K562 (cell line): ENCODE data around the gene RNF103. TPM values are rescaled to one million over a fixed set of nuclear protein-coding genes. Genes with fewer than 3 reads are reported as not detected.

ENCODE experiments used
- ATAC-seq: fragments of 200-7000 bp; cut with Tn5 transposase; 3 replicates; pipeline ENCODE4 v1.9.1; 2020; ENCODE audit warnings: moderate library complexity
- BruUV-seq: library from RNA; stranded (reverse); fragments of 400-500 nt; replicated peaks from 2 replicates; lab custom pipeline; 2021; lab: Mats Ljungman, UMichigan
- CTCF ChIA-PET: fragments of 300-600 bp; formaldehyde crosslinking; extraction: SDS; loops from one replicate; lab custom pipeline; 2021; ENCODE audit warnings: low intra/inter-chr PET ratio; lab: Yijun Ruan, JAX
- POLR2A ChIA-PET: fragments of 300-600, 350-650 bp; sonication (Branson Sonifier 250); formaldehyde crosslinking; extraction: SDS; loops from one replicate; lab custom pipeline; 2021; ENCODE audit warnings: antibody characterized with exemption, inconsistent platforms; lab: Yijun Ruan, JAX
- DNase-seq, 4 experiments: peaks; one replicate each; pipeline versions ENCODE4 v3.0.0 to v3.0.0-alpha.2; 2011 to 2018; ENCODE audit warnings: low spot score in 3 of 4, mixed read lengths in 3 of 4; ENCODE audit errors: extremely low read depth in 1 of 4
- FAIRE-seq: peaks from 2 replicates; lab custom pipeline; 2011; peaks lifted over from hg19 to GRCh38; lab: Jason Lieb, UNC
- H2AFZ ChIP-seq: 2 replicates; pipeline ENCODE4 v1.6.0; 2011; ENCODE audit warnings: low read depth, low read length, control low read depth, inconsistent platforms
- H3K27ac ChIP-seq: fragments of 200-600 bp; 3 replicates; pipeline ENCODE4 v1.8.0; 2011; ENCODE audit warnings: low read depth, mild to moderate bottlenecking, control low read depth, inconsistent platforms, low read length, moderate library complexity, mixed read lengths; ENCODE audit errors: extremely low read depth
- H3K27me3 ChIP-seq, 2 experiments: fragments of 300-600 bp in 1 of 2; 2 replicates in 1 of 2; 3 replicates in 1 of 2; pipeline versions ENCODE4 v1.6.0 to v1.8.0; 2011; ENCODE audit warnings: inconsistent platforms in 2 of 2, low read length in 2 of 2, mild to moderate bottlenecking in 1 of 2, mixed read lengths in 1 of 2, moderate library complexity in 1 of 2; ENCODE audit not compliant: control insufficient read depth in 2 of 2, insufficient read depth in 2 of 2
- H3K36me3 ChIP-seq: fragments of 300-600 bp; 3 replicates; pipeline ENCODE4 v1.8.0; 2011; ENCODE audit warnings: mild to moderate bottlenecking, low read length, inconsistent platforms; ENCODE audit not compliant: control insufficient read depth, insufficient read depth
- H3K4me1 ChIP-seq, 2 experiments: fragments of 200-600 bp in 1 of 2; replicated peaks in 1 of 2; 2 replicates in 1 of 2; 3 replicates in 1 of 2; pipeline versions ENCODE4 v1.5.1 to v1.8.0; 2011; ENCODE audit warnings: inconsistent platforms in 2 of 2, low read length in 2 of 2, mild to moderate bottlenecking in 1 of 2, mixed read lengths in 1 of 2, moderate library complexity in 1 of 2; ENCODE audit not compliant: control insufficient read depth in 2 of 2, insufficient read depth in 2 of 2
- H3K4me2 ChIP-seq: 2 replicates; pipeline ENCODE4 v1.6.1; 2011; ENCODE audit warnings: low read length, control low read depth, inconsistent platforms, mixed read lengths; ENCODE audit not compliant: insufficient read depth
- H3K4me3 ChIP-seq: fragments of 200-600 bp; sonication (generic), shearing (Covaris generic); 2 replicates; pipeline ENCODE4 v1.5.1; 2016; ENCODE audit warnings: control low read depth, inconsistent platforms
- H3K79me2 ChIP-seq: fragments of 200-600 bp; 3 replicates; pipeline ENCODE4 v1.8.0; 2011; ENCODE audit warnings: low read length, inconsistent platforms; ENCODE audit not compliant: control insufficient read depth, insufficient read depth
- H3K9ac ChIP-seq, 2 experiments: 2 replicates each; pipeline versions ENCODE4 v1.6.0 to v1.6.1; 2011; ENCODE audit warnings: low read depth in 2 of 2, low read length in 2 of 2, control low read depth in 1 of 2, inconsistent platforms in 1 of 2, mild to moderate bottlenecking in 1 of 2, mixed read lengths in 1 of 2; ENCODE audit not compliant: insufficient read depth in 1 of 2
- H3K9me1 ChIP-seq: one replicate; pipeline ENCODE4 v1.6.0; 2011; ENCODE audit warnings: inconsistent platforms, mild to moderate bottlenecking, low read length, moderate library complexity; ENCODE audit not compliant: control insufficient read depth, insufficient read depth
- H3K9me3 ChIP-seq: replicated peaks from 2 replicates; pipeline ENCODE4 v1.5.1; 2011; ENCODE audit warnings: low read depth, low read length, inconsistent platforms; ENCODE audit not compliant: control insufficient read depth, insufficient read depth
- H4K20me1 ChIP-seq: replicated peaks from 2 replicates; pipeline ENCODE4 v1.6.1; 2011; ENCODE audit warnings: low read length, inconsistent platforms, mixed read lengths; ENCODE audit not compliant: control insufficient read depth, insufficient read depth
- CCNT2 ChIP-seq: IDR thresholded peaks from 2 replicates; pipeline ENCODE4 v1.6.1; 2011; ENCODE audit warnings: borderline replicate concordance, low read depth, mild to moderate bottlenecking, moderate library complexity, mixed read lengths, low read length; ENCODE audit not compliant: insufficient read length; ENCODE audit errors: extremely low read depth
- IRF1 ChIP-seq: sonication (generic); formaldehyde crosslinking; IDR thresholded peaks from 2 replicates; pipeline ENCODE4 v1.8.0; 2022; ENCODE audit warnings: missing genetic modification reagents, mild to moderate bottlenecking, borderline replicate concordance
- MAFG ChIP-seq: fragments of 450-650 bp; conservative IDR thresholded peaks from 2 replicates; pipeline ENCODE4 v1.6.1; 2016; ENCODE audit warnings: missing genetic modification characterization, missing compliant biosample characterization
- NCOA6 ChIP-seq: fragments of 450-650 bp; IDR thresholded peaks from 2 replicates; pipeline ENCODE4 v1.6.1; 2017; ENCODE audit warnings: mild to moderate bottlenecking
- PHB2 ChIP-seq: fragments of 450-650 bp; IDR thresholded peaks from 2 replicates; pipeline ENCODE4 v1.6.1; 2017; ENCODE audit warnings: low read depth
- SMAD4 ChIP-seq: fragments of 250-450 bp; sonication (Bioruptor Pico); conservative IDR thresholded peaks from 2 replicates; pipeline ENCODE4 v1.8.0; 2021; ENCODE audit warnings: inconsistent platforms, mild to moderate bottlenecking, moderate library complexity
- SREBF1 ChIP-seq: fragments of 150-350 bp; IDR thresholded peaks from 2 replicates; pipeline ENCODE4 v1.6.1; 2014; ENCODE audit warnings: antibody characterized with exemption, low read depth, low read length, borderline replicate concordance
- TCF3 ChIP-seq: sonication (generic); formaldehyde crosslinking; IDR thresholded peaks from 2 replicates; pipeline ENCODE4 v1.4.0; 2020; ENCODE audit warnings: mild to moderate bottlenecking, missing genetic modification reagents
- ZNF175 ChIP-seq: fragments of 200-800 bp; sonication (Bioruptor generic); IDR thresholded peaks from 2 replicates; pipeline ENCODE4 v1.6.1; 2016; ENCODE audit warnings: low read depth, mild to moderate bottlenecking, missing genetic modification characterization, missing compliant biosample characterization
- ZNF224 ChIP-seq: sonication (generic); formaldehyde crosslinking; IDR thresholded peaks from 2 replicates; pipeline ENCODE4 v1.8.0; 2022; ENCODE audit warnings: mild to moderate bottlenecking, missing genetic modification reagents
- WGBS: fragments of 100-300 bp; shearing (Covaris generic); methylation state at CpG from one replicate; pipeline ENCODE4 v1.1.6; 2016; ENCODE audit warnings: low coverage, mixed read lengths; ENCODE audit not compliant: insufficient coverage; ENCODE audit errors: missing lambda C conversion rate; 5-methylcytosine and 5-hydroxymethylcytosine counted together
- in situ Hi-C: fragments of 300-500 bp; cut with MboI; formaldehyde crosslinking; loops from 4 replicates; pipeline ENCODE4 v1.15.0; 2018; ENCODE audit warnings: inconsistent platforms, mixed read lengths
- intact Hi-C: fragments of 100-400 bp; cut with micrococcal nuclease; formaldehyde crosslinking; loops from 2 replicates; pipeline ENCODE4 v1.14.2; 2022
- polyA plus RNA-seq, 8 experiments: library from polyadenylated mRNA; depleted of rRNA in 4 of 8; stranded (reverse) in 5 of 8; unstranded in 3 of 8; fragments of >200 nt; fragmentation: Nextera tagmentation in 2 of 8; fragmentation: Illumina TruSeq in 1 of 8; extraction: Ambion mirVana in 2 of 8; extraction: Trizol in 1 of 8; gene quantifications; 2 replicates each; pipeline versions ENCODE4 v1.2.1 to v1.2.3, GENCODE V29; 2011 to 2014; ENCODE audit warnings: inconsistent platforms in 1 of 8, missing spikeins in 1 of 8
- total RNA-seq, 7 experiments: library from RNA; depleted of rRNA in 6 of 7; stranded (reverse); fragments of >200 nt in 6 of 7; fragmentation: Illumina TruSeq in 2 of 7; extraction: Trizol in 2 of 7; gene quantifications; 2 replicates each; pipeline versions ENCODE4 v1.2.1 to v1.2.3, GENCODE V29; 2011 to 2021; ENCODE audit warnings: low replicate concordance in 1 of 7
- TF ChIP-seq, protein P1 (sequence below), 2 experiments: IDR thresholded peaks; 2 replicates each; pipeline ENCODE4 v1.6.1; 2012; ENCODE audit warnings: improper control_type of control experiment in 2 of 2, low read depth in 2 of 2, low read length in 2 of 2, borderline replicate concordance in 1 of 2
- TF ChIP-seq, protein P2 (sequence below), 2 experiments: fragments of 450-650 bp; IDR thresholded peaks; 2 replicates each; pipeline ENCODE4 v1.6.1; 2018; ENCODE audit warnings: mild to moderate bottlenecking in 2 of 2, low read depth in 1 of 2; ENCODE audit not compliant: partially characterized antibody in 2 of 2

RNF103 gene
- total and polyA plus RNA-seq, 9 of the 15 experiments (the other 6 are each of a cell fraction or from before 2014, with no cell fraction given) = 1.2 to 6.8 (median 4.6) TPM

- H3K4me2 ChIP-seq = no peak overlapping the region
- no peaks in the 10 kb centered on the region for H3K27me3 ChIP-seq
- no peaks in the 10 kb centered on the region for H3K4me1 ChIP-seq
- 10% methylated on average over 2 of the region's 2 CpGs for WGBS
- ATAC-seq (no peak), FAIRE-seq (no peak), DNase-seq (no peak)
- H4K20me1 ChIP-seq = no peaks in the 10 kb centered on the region
- intact Hi-C loops = no loop called here
- H3K9me3 ChIP-seq = no peaks in the 10 kb centered on the region
- no peak overlapping the region for H3K9ac ChIP-seq
- H2AFZ ChIP-seq = no peak overlapping the region
- TF ChIP-seq IRF1 (CRISPR knock-in tag) (no peak), PHB2 (no peak), SREBF1 (no peak), SMAD4 (CRISPR knock-in tag) (no peak), CCNT2 (no peak), ZNF175 (CRISPR knock-in tag) (no peak), ZNF224 (CRISPR knock-in tag) (no peak), MAFG (no peak), NCOA6 (no peak), TCF3 (CRISPR knock-in tag) (no peak)
- TF ChIP-seq, protein P1, sequence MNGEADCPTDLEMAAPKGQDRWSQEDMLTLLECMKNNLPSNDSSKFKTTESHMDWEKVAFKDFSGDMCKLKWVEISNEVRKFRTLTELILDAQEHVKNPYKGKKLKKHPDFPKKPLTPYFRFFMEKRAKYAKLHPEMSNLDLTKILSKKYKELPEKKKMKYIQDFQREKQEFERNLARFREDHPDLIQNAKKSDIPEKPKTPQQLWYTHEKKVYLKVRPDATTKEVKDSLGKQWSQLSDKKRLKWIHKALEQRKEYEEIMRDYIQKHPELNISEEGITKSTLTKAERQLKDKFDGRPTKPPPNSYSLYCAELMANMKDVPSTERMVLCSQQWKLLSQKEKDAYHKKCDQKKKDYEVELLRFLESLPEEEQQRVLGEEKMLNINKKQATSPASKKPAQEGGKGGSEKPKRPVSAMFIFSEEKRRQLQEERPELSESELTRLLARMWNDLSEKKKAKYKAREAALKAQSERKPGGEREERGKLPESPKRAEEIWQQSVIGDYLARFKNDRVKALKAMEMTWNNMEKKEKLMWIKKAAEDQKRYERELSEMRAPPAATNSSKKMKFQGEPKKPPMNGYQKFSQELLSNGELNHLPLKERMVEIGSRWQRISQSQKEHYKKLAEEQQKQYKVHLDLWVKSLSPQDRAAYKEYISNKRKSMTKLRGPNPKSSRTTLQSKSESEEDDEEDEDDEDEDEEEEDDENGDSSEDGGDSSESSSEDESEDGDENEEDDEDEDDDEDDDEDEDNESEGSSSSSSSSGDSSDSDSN (IDR thresholded peaks at IDR 0.05; ENCODE audit: borderline replicate concordance in 1 of 2, low read depth in 2 of 2, low read length in 2 of 2) = no peak
- TF ChIP-seq, protein P2, sequence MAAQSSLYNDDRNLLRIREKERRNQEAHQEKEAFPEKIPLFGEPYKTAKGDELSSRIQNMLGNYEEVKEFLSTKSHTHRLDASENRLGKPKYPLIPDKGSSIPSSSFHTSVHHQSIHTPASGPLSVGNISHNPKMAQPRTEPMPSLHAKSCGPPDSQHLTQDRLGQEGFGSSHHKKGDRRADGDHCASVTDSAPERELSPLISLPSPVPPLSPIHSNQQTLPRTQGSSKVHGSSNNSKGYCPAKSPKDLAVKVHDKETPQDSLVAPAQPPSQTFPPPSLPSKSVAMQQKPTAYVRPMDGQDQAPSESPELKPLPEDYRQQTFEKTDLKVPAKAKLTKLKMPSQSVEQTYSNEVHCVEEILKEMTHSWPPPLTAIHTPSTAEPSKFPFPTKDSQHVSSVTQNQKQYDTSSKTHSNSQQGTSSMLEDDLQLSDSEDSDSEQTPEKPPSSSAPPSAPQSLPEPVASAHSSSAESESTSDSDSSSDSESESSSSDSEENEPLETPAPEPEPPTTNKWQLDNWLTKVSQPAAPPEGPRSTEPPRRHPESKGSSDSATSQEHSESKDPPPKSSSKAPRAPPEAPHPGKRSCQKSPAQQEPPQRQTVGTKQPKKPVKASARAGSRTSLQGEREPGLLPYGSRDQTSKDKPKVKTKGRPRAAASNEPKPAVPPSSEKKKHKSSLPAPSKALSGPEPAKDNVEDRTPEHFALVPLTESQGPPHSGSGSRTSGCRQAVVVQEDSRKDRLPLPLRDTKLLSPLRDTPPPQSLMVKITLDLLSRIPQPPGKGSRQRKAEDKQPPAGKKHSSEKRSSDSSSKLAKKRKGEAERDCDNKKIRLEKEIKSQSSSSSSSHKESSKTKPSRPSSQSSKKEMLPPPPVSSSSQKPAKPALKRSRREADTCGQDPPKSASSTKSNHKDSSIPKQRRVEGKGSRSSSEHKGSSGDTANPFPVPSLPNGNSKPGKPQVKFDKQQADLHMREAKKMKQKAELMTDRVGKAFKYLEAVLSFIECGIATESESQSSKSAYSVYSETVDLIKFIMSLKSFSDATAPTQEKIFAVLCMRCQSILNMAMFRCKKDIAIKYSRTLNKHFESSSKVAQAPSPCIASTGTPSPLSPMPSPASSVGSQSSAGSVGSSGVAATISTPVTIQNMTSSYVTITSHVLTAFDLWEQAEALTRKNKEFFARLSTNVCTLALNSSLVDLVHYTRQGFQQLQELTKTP (IDR thresholded peaks at IDR 0.05; ENCODE audit: low read depth in 1 of 2, partially characterized antibody in 2 of 2) = no peak
- H3K9me1 ChIP-seq = no peaks in the 10 kb centered on the region
- peaks cover 2% of the 10 kb centered on the region; the same call in 1 of the 3 replicates for H3K36me3 ChIP-seq
- no peak overlapping the region for H3K27ac ChIP-seq
- in situ Hi-C loops = no loop called here
- no TSS peak for BruUV-seq
- POLR2A ChIA-PET = interaction anchor here (1.0 to 1.2 kb wide), 3 partner anchors 11 to 23 kb away, joined by 4 to 7 read pairs (median 4); no protein-coding TSS in a partner anchor
- no peak overlapping the region for H3K4me3 ChIP-seq
- CTCF ChIA-PET = no interaction called here
- H3K79me2 ChIP-seq = no peaks in the 10 kb centered on the region
These were observed 24.7 kb downstream of the RNF103 start for GRCh38 chr2:86598966-86599365.
